Measurements from ENCODE around the gene NFYC.

The NFYC gene

GRCh38 chr1:40776236-40777072 lies 85.0 kb downstream of the NFYC start:
- TF ChIP-seq CTCF (conservative IDR thresholded peaks at IDR 0.05) = no peak
- H3K27ac ChIP-seq = no peak overlapping the region

- no peak for TF ChIP-seq CTCF (conservative IDR thresholded peaks at IDR 0.05)
- H3K27ac ChIP-seq = no peak overlapping the region
These were observed 85.9 kb downstream of the NFYC start for GRCh38 chr1:40777224-40777970.

DNA sequence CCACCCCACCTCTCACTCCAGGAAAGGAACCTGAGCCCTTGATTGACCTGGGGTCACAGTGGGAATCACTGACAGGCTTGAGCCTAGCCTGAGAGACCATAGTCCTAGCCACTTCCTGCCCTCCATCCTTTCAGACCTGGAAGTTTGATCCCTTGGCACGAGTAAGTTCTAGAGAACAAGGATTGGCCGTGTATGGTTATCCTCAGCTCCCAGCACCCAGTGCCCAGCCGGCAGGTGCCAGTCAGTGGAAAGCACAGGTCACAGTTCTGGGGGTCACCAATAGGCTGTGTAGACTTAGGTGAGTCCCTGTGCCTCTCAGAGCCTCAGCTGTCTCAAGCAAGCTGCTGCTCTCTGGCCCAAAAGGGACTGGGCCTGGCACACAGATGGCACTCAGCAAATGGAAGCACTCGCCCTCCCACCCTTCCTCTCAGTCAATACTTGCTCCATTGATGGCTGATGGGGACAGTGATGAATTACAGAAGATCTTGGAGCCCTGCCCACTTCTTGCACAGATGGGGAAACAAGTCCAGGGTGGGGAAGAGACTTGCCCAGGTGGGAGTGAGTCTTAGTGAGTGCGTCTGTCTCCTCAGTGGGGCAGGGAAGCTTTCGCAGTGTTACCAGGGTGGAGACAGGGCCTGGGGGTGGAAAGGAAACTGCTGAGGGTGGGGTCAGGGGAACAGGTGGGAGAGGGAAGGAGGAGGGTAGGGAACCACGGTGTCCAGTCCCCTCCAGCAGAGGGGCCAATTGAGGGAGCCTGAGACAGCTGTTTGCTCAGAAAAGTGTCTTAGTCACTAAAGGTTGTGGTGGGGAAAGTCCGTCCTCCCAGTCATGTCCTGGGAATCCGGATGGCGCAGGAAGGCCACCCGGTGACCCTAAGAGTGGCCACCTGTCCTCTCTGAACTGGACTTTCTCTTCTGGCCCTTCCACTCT lies 89.4 kb downstream of the NFYC start:
- H3K27ac ChIP-seq = no peak overlapping the region
- no peak for TF ChIP-seq CTCF (conservative IDR thresholded peaks at IDR 0.05)

DNA sequence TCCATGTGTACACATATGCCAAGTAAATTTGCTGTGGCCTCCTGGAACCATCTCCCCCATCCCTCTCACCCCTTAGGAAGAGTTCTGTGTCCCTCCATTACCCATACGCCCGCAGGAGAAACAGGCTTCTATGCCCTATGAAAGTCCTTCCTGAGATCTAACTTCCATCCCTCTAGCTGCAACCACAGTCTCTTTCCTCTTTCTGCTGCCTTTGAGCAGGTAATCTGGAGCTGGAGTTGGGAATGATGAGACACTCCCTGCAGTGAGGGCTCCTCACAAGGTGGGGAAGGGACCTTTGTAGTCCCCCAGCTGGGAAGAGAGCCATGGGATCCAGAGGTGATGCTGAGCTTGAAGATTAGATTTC lies 90.1 kb downstream of the NFYC start:
- no peak for TF ChIP-seq CTCF (conservative IDR thresholded peaks at IDR 0.05)
- no peak overlapping the region for H3K27ac ChIP-seq

DNA sequence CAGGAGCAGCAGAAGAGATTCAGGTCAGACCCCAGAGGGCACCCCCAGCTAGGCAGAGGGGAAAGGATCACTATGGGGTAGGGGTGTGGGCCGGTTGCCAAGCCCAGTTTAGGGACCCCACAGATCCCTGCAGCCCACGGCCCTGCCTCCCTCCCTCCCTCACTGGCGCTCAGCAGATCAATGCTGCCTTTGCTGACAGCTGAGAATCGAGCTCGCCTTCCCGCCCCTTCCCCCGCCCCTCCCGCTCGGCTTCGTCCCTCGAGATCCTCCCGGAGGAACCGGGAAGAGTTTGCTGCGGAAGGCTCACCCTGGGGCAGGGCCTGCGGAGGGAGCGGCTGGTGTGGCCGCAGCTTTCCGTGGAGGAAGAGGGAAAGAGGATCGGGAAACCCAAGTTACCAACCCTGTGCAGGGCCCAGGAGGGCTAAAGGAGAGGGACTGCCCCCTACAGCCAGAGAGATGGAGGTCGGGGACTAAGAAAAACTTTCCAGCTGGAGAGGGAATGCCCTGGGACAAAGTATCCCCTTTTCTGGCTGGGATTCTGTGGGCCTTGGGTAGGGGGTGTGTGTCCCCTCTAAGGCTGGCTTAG lies 91.0 kb downstream of the NFYC start:
- TF ChIP-seq CTCF (conservative IDR thresholded peaks at IDR 0.05) = no peak
- no peak overlapping the region for H3K27ac ChIP-seq

DNA sequence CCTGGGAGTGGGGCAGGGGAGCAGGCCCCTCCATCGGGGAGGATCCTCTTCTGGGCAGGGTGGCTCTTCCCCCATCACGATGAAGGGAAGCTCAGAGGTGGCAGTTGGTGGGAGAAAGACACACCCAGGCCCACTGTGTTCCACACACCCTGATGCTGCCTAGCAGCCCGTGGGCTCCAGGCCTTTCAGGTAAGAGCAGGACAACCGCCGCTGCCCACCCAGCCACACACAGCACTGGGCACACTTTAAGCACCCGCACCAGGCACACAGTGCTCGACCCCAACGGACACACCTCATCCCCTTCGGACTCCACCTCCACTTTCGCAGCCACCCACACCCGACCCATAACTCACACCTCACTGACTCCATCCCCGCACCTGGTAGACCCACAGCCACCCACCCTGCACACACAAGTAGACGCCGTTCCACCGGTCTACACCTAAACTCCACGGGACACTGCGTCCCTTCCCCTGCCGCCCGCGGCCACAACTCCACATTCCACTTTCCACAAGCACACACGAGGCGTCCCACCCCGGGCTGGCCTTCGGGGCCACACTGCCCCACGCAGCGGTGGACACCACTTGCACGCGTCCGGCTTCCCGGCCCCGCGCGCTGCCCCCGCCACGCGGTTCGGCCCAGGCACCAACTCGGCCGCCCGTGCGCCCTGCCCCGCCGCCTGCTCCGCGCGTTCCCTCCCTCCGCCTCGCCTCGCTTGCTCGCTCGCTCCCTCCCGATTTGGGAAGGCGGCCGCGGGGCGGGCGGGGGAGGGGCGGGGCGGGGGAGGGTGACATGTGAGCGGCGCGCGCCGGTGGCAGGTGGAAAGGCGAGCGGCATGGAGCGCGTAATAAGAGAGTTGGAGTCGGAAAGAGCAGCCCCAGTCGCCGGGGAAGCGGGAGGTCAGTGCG lies 91.7 kb downstream of the NFYC start, which contains the start of gene KCNQ4:
Gene KCNQ4, plus strand, starts transcription at position 787 of the 905 bp plus-strand sequence. CDS start 307 bp downstream, outside the sequence.
- peak within 1 kb of the TSS; percentile 67; the same call in 1 of the 2 replicates for H3K27ac ChIP-seq
- TF ChIP-seq CTCF (conservative IDR thresholded peaks at IDR 0.05) = no peak
